ENCODE data around the gene CASKIN2.
"Not testable (repeated sequence)": the region's sequence is repeated elsewhere in the genome, so short reads cannot be mapped to it uniquely, and the experiment has no call there.

GRCh38 chr17:75477490-75477862 lies 37.9 kb downstream of the CASKIN2 start:
- not testable (repeated sequence) for TF ChIP-seq CTCF (IDR thresholded peaks at IDR 0.05; ENCODE audit: low read depth, low read length); EZH2phosphoT487 (IDR thresholded peaks at IDR 0.05; ENCODE audit: low read depth)

Data from OCI-LY3 (cell line).